Neutrophil (primary cell): ENCODE data around the gene REV3L.
"Not testable (repeated sequence)": the region's sequence is repeated elsewhere in the genome, so short reads cannot be mapped to it uniquely, and the experiment has no call there.

Experiments used
- H3K27ac ChIP-seq: fragments of 200-600 bp; sonication (generic); 2 replicates; pipeline ENCODE4 v1.5.1; 2016; ENCODE audit warnings: mild to moderate bottlenecking, moderate library complexity
- H3K27me3 ChIP-seq: fragments of 200-600 bp; sonication (generic); 2 replicates; pipeline ENCODE4 v1.6.0; 2016; ENCODE audit warnings: mild to moderate bottlenecking
- H3K36me3 ChIP-seq: fragments of 200-600 bp; sonication (generic); 2 replicates; pipeline ENCODE4 v1.5.1; 2017
- H3K4me1 ChIP-seq, 2 experiments: fragments of 200-600 bp in 1 of 2; sonication (generic) in 1 of 2; 1 replicate in 1 of 2; 2 replicates in 1 of 2; pipeline versions ENCODE4 v1.5.1 to v1.6.1; 2013 to 2016; ENCODE audit warnings: low read depth in 1 of 2, low read length in 1 of 2, mild to moderate bottlenecking in 1 of 2, moderate library complexity in 1 of 2; ENCODE audit not compliant: control insufficient read depth in 1 of 2, insufficient read depth in 1 of 2
- H3K4me3 ChIP-seq, 2 experiments: fragments of 200-600 bp in 1 of 2; sonication (generic) in 1 of 2; 1 replicate in 1 of 2; 2 replicates in 1 of 2; pipeline ENCODE4 v1.5.1; 2013 to 2016; ENCODE audit warnings: low read depth in 1 of 2, low read length in 1 of 2, mild to moderate bottlenecking in 1 of 2, moderate library complexity in 1 of 2
- H3K9me3 ChIP-seq: fragments of 200-600 bp; sonication (generic); 2 replicates; pipeline ENCODE4 v1.5.1; 2016
- TF ChIP-seq, protein P1 (sequence below): fragments of 200-600 bp; sonication (generic); IDR thresholded peaks from 2 replicates; pipeline ENCODE4 v1.5.1; 2016; ENCODE audit warnings: antibody characterized with exemption

REV3L gene

DNA sequence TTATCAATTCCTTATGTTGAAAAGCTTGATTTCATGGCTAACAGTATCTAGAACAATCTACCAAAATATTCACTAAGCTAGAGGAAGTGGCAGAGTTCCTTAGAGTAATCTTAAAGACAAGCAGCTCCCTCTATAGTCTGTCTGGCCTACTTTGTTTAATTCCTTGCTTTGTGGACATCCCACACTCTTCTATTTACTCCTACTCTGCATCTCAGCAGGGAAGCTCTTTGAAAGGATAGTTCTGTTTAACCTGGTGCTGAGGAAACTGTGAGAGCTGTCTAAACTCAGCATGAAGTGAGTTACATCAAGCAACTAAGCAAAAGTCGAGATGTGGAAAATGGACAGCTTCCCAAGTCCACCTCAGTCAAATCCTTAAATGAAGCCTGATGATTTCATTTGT, 4.3 kb downstream of the REV3L start:
- H3K4me3 ChIP-seq: no peak overlapping the region

DNA sequence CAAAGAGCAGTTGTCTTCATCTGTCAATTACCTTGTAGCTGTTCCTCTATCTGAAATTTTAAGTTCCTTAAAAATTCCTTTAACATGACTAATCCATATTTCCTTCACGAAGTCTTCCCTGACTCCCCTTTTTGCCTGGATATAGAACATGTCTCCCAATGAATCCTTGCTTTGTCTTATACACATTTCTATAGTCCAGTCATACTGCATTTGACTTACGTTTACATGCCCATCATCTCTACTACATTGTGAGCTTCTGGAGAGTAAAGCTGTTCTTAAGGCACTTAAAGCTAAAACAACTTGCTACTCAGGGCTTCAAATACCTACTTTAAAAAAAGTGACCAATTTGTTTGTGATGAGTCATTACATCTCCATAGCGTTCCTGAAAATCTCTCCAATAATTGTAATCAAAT, 4.9 kb downstream of the REV3L start:
- no peaks in the 10 kb centered on the region for H3K36me3 ChIP-seq
- peak overlapping the region; percentile 36 for H3K27ac ChIP-seq
- H3K4me1 ChIP-seq: peaks cover 13% of the 10 kb centered on the region in 2 experiments
- TF ChIP-seq, protein P1, sequence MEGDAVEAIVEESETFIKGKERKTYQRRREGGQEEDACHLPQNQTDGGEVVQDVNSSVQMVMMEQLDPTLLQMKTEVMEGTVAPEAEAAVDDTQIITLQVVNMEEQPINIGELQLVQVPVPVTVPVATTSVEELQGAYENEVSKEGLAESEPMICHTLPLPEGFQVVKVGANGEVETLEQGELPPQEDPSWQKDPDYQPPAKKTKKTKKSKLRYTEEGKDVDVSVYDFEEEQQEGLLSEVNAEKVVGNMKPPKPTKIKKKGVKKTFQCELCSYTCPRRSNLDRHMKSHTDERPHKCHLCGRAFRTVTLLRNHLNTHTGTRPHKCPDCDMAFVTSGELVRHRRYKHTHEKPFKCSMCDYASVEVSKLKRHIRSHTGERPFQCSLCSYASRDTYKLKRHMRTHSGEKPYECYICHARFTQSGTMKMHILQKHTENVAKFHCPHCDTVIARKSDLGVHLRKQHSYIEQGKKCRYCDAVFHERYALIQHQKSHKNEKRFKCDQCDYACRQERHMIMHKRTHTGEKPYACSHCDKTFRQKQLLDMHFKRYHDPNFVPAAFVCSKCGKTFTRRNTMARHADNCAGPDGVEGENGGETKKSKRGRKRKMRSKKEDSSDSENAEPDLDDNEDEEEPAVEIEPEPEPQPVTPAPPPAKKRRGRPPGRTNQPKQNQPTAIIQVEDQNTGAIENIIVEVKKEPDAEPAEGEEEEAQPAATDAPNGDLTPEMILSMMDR: no peak
- H3K4me3 ChIP-seq: no peak overlapping the region
- no peaks in the 10 kb centered on the region for H3K9me3 ChIP-seq
- H3K27me3 ChIP-seq: no peaks in the 10 kb centered on the region

More for the DNA sequence above, 4.3 kb downstream of the REV3L start:
- no peaks in the 10 kb centered on the region for H3K36me3 ChIP-seq
- TF ChIP-seq, protein P1: no peak
- peaks cover 13% of the 10 kb centered on the region in 2 experiments for H3K4me1 ChIP-seq
- H3K27ac ChIP-seq: peak overlapping the region; percentile 47
- H3K27me3 ChIP-seq: no peaks in the 10 kb centered on the region
- H3K9me3 ChIP-seq: no peaks in the 10 kb centered on the region

DNA sequence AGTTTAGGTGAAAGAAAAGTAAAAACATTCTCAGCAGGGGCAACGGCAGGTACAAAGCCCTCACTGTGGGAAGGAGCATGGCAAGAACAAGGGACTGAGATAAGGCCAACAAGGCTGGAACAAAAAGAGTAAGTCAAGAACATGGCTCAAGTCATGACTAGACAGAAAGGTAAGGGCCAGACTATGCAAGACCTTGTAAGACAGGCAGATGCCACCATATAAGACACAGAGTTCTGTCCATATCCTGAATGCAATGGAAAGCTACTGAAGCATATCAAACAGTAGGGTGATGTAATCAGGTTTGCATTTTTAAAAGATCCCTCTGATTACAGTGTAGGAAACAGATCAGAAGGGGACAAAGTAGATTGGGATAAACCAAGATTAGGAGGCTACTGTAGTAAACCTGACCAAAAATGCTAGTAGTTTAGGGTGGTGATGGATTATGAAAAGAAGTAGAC, 5.5 kb downstream of the REV3L start:
- Histone ChIP-seq H3K27me3 (no peaks in the 10 kb centered on the region), H3K9me3 (no peaks in the 10 kb centered on the region), H3K4me1 (peaks cover 13% of the 10 kb centered on the region in 2 experiments), H3K27ac (no peak overlapping the region), H3K36me3 (no peaks in the 10 kb centered on the region), H3K4me3 (no peak overlapping the region)
- TF ChIP-seq, protein P1: no peak

DNA sequence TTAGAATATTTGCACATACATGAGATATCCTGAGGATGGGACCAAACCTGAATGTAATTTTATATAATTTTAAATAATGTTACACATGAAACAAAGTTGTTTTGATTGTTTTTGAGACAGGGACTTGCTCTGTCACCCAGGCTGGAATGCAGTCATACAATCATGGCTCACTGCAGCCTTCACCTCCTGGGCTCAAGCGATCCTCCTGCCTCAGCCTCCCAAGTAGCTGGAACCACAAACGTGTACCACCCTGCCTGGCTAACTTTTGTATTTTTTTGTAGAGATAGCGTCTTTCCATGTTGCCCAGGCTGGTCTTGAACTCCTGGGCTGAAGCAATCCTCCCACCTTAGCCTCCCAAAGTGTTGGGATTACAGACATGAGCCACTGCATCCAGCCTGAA, 7.0 kb downstream of the REV3L start:
- H3K36me3 ChIP-seq, H3K4me3 ChIP-seq, H3K27me3 ChIP-seq, H3K27ac ChIP-seq, H3K9me3 ChIP-seq, H3K4me1 ChIP-seq: not testable (repeated sequence)

DNA sequence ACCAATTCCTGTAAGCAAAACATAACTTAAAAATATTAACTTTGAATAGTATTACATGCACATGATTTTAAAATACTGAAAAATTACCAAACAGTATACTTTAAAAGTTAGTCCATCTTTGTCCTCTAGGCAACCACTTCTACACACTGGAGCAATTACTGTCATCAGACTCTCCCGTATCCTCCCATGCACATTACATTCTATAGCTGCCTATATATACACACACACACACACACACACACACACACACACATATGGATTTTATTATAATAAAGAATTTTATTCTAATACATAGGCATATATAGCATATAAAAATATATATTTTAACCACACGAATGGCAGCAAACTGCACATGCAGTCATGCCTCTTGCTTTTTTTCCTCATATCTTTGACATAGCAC, 8.2 kb downstream of the REV3L start:
- no peaks in the 10 kb centered on the region for H3K36me3 ChIP-seq

DNA sequence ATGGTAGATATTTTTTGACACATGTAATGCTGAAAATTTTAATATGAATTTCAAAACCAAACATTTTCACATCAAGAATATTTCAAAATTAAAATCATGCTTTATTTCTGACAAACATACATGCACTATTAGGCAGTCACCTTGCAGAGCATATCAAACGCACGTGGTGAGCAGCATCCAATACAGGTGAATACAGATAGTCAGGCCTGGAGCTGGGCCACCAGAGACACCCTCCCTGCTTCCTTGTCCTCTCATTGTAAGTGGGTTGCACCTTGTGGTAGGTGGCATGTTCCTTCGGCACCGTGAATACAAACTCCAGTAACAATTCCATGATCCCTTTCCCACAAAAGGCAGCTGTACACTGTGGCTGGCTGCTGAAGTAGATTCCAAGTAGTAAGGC, 8.9 kb downstream of the REV3L start:
- no peaks in the 10 kb centered on the region for H3K4me1 ChIP-seq

More for the DNA sequence above, 8.2 kb downstream of the REV3L start:
- Histone ChIP-seq H3K27ac (no peak overlapping the region), H3K9me3 (no peaks in the 10 kb centered on the region), H3K27me3 (no peaks in the 10 kb centered on the region), H3K4me1 (no peaks in the 10 kb centered on the region), H3K4me3 (no peak overlapping the region)
- TF ChIP-seq, protein P1: no peak

More for the DNA sequence above, 8.9 kb downstream of the REV3L start:
- Histone ChIP-seq H3K27ac (no peak overlapping the region), H3K9me3 (no peaks in the 10 kb centered on the region), H3K4me3 (no peak overlapping the region), H3K36me3 (no peaks in the 10 kb centered on the region), H3K27me3 (no peaks in the 10 kb centered on the region)
- TF ChIP-seq, protein P1: no peak
